Progenitor cell of endocrine pancreas (in vitro differentiated cells): ENCODE results near the gene CNIH3. TPM values are rescaled to one million over a fixed set of nuclear protein-coding genes. Genes with fewer than 3 reads are reported as not detected.

ENCODE experiments used
- DNase-seq: peaks from one replicate; pipeline ENCODE4 v3.0.0; 2021; ENCODE audit warnings: low spot score; ENCODE audit not compliant: unreplicated experiment
- H3K27ac Mint-ChIP-seq: 2 replicates; pipeline ENCODE4 v1.8.0; 2021; ENCODE audit warnings: mild to moderate bottlenecking, moderate library complexity, mixed read lengths
- H3K27me3 Mint-ChIP-seq: 2 replicates; pipeline ENCODE4 v1.8.0; 2021; ENCODE audit warnings: mixed read lengths
- H3K36me3 Mint-ChIP-seq: 2 replicates; pipeline ENCODE4 v1.8.0; 2022; ENCODE audit warnings: mixed read lengths; ENCODE audit not compliant: insufficient read depth
- H3K4me1 Mint-ChIP-seq: 2 replicates; pipeline ENCODE4 v1.8.0; 2021; ENCODE audit warnings: low read depth, mixed read lengths
- H3K4me3 Mint-ChIP-seq: 2 replicates; pipeline ENCODE4 v1.8.0; 2021; ENCODE audit warnings: low read depth, mild to moderate bottlenecking, moderate library complexity, mixed read lengths
- H3K9me3 Mint-ChIP-seq: 2 replicates; pipeline ENCODE4 v1.8.0; 2021; ENCODE audit warnings: low read depth, mixed read lengths
- CTCF ChIP-seq: fragments of 200-600 bp; sonication (generic); IDR thresholded peaks from one replicate; pipeline ENCODE4 v1.5.0; 2021; ENCODE audit warnings: antibody characterized with exemption, mild to moderate bottlenecking; ENCODE audit not compliant: unreplicated experiment
- total RNA-seq: library from RNA; stranded (reverse); gene quantifications from 2 replicates; pipeline ENCODE4 v1.2.1, GENCODE V29; 2021

CNIH3 gene
- total RNA-seq, 1 donor from 2014 or later: 3.2 TPM

GRCh38 chr1:224720216-224720615, 104.1 kb downstream of the CNIH3 start:
- H3K4me3 Mint-ChIP-seq: no peak overlapping the region
- H3K27me3 Mint-ChIP-seq: peaks cover 30% of the 10 kb centered on the region
- no peaks in the 10 kb centered on the region for H3K36me3 Mint-ChIP-seq
- peaks cover 3% of the 10 kb centered on the region for H3K9me3 Mint-ChIP-seq
- no peak overlapping the region for H3K27ac Mint-ChIP-seq
- DNase-seq: no peak
- no peak for TF ChIP-seq CTCF
- peaks cover under 1% of the 10 kb centered on the region for H3K4me1 Mint-ChIP-seq

GRCh38 chr1:224721000-224721399, 104.9 kb downstream of the CNIH3 start:
- no peak for DNase-seq
- peaks cover under 1% of the 10 kb centered on the region for H3K9me3 Mint-ChIP-seq
- H3K4me1 Mint-ChIP-seq: no peaks in the 10 kb centered on the region
- peaks cover 31% of the 10 kb centered on the region for H3K27me3 Mint-ChIP-seq
- TF ChIP-seq CTCF: no peak
- no peak overlapping the region for H3K4me3 Mint-ChIP-seq
- no peaks in the 10 kb centered on the region for H3K36me3 Mint-ChIP-seq
- peak overlapping the region; percentile 4 for H3K27ac Mint-ChIP-seq

GRCh38 chr1:224722838-224723237, 106.7 kb downstream of the CNIH3 start:
- Mint-ChIP-seq H3K36me3 (no peaks in the 10 kb centered on the region), H3K27ac (no peak overlapping the region)
- no peak for TF ChIP-seq CTCF

GRCh38 chr1:224724566-224724965, 108.4 kb downstream of the CNIH3 start:
- no peaks in the 10 kb centered on the region for H3K4me1 Mint-ChIP-seq
- H3K9me3 Mint-ChIP-seq: no peaks in the 10 kb centered on the region
- H3K27me3 Mint-ChIP-seq: peaks cover 22% of the 10 kb centered on the region
- no peak for TF ChIP-seq CTCF
- no peaks in the 10 kb centered on the region for H3K36me3 Mint-ChIP-seq
- DNase-seq: no peak
- no peak overlapping the region for H3K27ac Mint-ChIP-seq
- no peak overlapping the region for H3K4me3 Mint-ChIP-seq

More at GRCh38 chr1:224722838-224723237, 106.7 kb downstream of the CNIH3 start:
- DNase-seq: no peak
- no peak overlapping the region for H3K4me3 Mint-ChIP-seq
- H3K4me1 Mint-ChIP-seq: no peaks in the 10 kb centered on the region
- peaks cover 30% of the 10 kb centered on the region for H3K27me3 Mint-ChIP-seq
- no peaks in the 10 kb centered on the region for H3K9me3 Mint-ChIP-seq

GRCh38 chr1:224726441-224727182, 110.5 kb downstream of the CNIH3 start:
- Mint-ChIP-seq H3K4me1 (peaks cover under 1% of the 10 kb centered on the region), H3K27ac (peak overlapping the region; percentile 38), H3K4me3 (no peak overlapping the region), H3K36me3 (no peaks in the 10 kb centered on the region), H3K9me3 (no peaks in the 10 kb centered on the region), H3K27me3 (peaks cover 11% of the 10 kb centered on the region)
- no peak for DNase-seq
- TF ChIP-seq CTCF: no peak
